ENCODE measurements around the gene REL. TPM values are rescaled to one million over a fixed set of nuclear protein-coding genes. Genes with fewer than 3 reads are reported as not detected.
A peak's percentile ranks its signal among the peaks of the same experiment; 100 is the strongest.

REL gene
- total and polyA plus RNA-seq, 2 of the 4 experiments (the other 2 are of a cell fraction), result 1.3 to 4.3 TPM

DNA sequence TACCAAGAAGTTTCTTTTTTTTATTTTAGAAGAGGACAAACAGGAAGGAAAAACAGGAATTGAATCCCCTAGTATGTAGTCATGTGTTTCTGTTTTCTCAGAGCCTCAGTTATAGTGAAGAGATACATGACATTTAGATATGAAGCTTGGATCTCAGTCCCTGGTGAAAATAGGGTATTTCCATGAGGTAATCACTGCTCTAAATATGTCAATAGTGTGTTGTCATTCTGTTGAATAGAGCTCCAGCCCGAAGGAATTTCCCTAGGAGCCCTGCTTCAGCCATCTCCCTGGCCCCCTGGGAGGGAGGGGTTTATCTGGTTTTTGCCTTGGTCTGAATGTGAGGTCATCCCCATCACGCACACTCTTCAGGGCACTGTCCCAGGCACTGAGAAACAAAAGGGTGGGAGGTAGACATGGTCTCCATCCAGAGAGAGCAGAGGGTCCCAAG, 47.1 kb upstream of the REL start:
- WGBS, 2 experiments (ENCODE audit: extremely low coverage in 2 of 2, insufficient read length in 1 of 2), result no CpG with 5 or more reads among the region's 2 CpGs
- intact Hi-C loops (cut with micrococcal nuclease), result no loop called here
- peak overlapping the region; percentile 31 for H2AK9ac ChIP-seq (replicated peaks; ENCODE audit: low read depth, low read length, poor library complexity)

More for the DNA sequence above, 47.1 kb upstream of the REL start:
- Histone ChIP-seq H3K4ac (ENCODE audit: low read depth, low read length) (no peak overlapping the region), H2BK15ac (ENCODE audit: low read depth, low read length) (no peak overlapping the region), H3K27me3 (ENCODE audit: control insufficient read depth, insufficient read depth, low read length) (peaks cover 30% of the 10 kb centered on the region), H3K27ac (ENCODE audit: insufficient read depth, low read length) (no peak overlapping the region), H3K9me1 (ENCODE audit: insufficient read depth, low read length) (no peaks in the 10 kb centered on the region), H3K23ac (ENCODE audit: low read depth, low read length) (no peak overlapping the region), H3K36me3 (ENCODE audit: control insufficient read depth, insufficient read depth, low read length) (no peaks in the 10 kb centered on the region), H2AFZ (replicated peaks; ENCODE audit: low read length, poor library complexity) (no peak overlapping the region), H4K5ac (ENCODE audit: low read depth, low read length) (no peak overlapping the region), H3K9ac (ENCODE audit: low read depth, low read length) (no peak overlapping the region), H3K56ac (ENCODE audit: extremely low read depth, insufficient read depth, low read length) (no peak overlapping the region), H3K4me2 (ENCODE audit: low read depth, low read length) (no peak overlapping the region), H2BK120ac (ENCODE audit: low read depth, low read length) (no peak overlapping the region), H3K14ac (replicated peaks; ENCODE audit: low read depth, low read length) (no peak overlapping the region), H2AK5ac (ENCODE audit: low read depth, low read length) (no peak overlapping the region), H3K18ac (ENCODE audit: low read depth, low read length) (no peak overlapping the region), H2BK20ac (ENCODE audit: low read depth, low read length) (no peak overlapping the region), H3K4me1 (ENCODE audit: control insufficient read depth, insufficient read depth, low read length) (no peaks in the 10 kb centered on the region), H4K20me1 (ENCODE audit: insufficient read depth, low read length) (no peaks in the 10 kb centered on the region), H4K91ac (ENCODE audit: insufficient read depth, low read depth, low read length) (no peak overlapping the region), H3K9me3 (ENCODE audit: control insufficient read depth, insufficient read depth, low read length) (no peaks in the 10 kb centered on the region), H2BK5ac (ENCODE audit: low read depth, low read length, poor library complexity, severe bottlenecking) (no peak overlapping the region), H4K8ac (ENCODE audit: low read depth in 2 of 2, low read length in 2 of 2) (no peak overlapping the region), H3K79me1 (ENCODE audit: low read depth in 1 of 2, low read length in 2 of 2) (no peaks in the 10 kb centered on the region), H3K4me3 (ENCODE audit: insufficient read depth, low read depth, low read length) (no peak overlapping the region)
- ChIA-PET POLR2A (ENCODE audit: unreplicated experiment) (no interaction called here), CTCF (no interaction called here)
- BruUV-seq (replicated peaks), result no TSS peak
- ATAC-seq (ENCODE audit: low read depth) (no peak), DNase-seq (no peak)
- dilution Hi-C loops (cut with HindIII; ENCODE audit: low sequenced_read_pairs, unreplicated experiment) (no loop called here), in situ Hi-C loops (cut with MboI; ENCODE audit: low sequenced_read_pairs) (no loop called here)
- no peak for TF ChIP-seq MAFK (IDR thresholded peaks at IDR 0.05; ENCODE audit: low read depth, low read length)
- no peak for TF ChIP-seq NFE2L2 (IDR thresholded peaks at IDR 0.05; ENCODE audit: low read depth, low read length)
- no peak for TF ChIP-seq POLR2A (IDR thresholded peaks at IDR 0.05; ENCODE audit: low read depth, low read length)
- TF ChIP-seq CEBPB (IDR thresholded peaks at IDR 0.05; ENCODE audit: low read depth, low read length), result no peak
- no peak for TF ChIP-seq SMC3 (IDR thresholded peaks at IDR 0.05; ENCODE audit: low read depth, low read length)
- TF ChIP-seq FOS (IDR thresholded peaks at IDR 0.05; ENCODE audit: low read depth, low read length), result no peak
- TF ChIP-seq, protein P1, sequence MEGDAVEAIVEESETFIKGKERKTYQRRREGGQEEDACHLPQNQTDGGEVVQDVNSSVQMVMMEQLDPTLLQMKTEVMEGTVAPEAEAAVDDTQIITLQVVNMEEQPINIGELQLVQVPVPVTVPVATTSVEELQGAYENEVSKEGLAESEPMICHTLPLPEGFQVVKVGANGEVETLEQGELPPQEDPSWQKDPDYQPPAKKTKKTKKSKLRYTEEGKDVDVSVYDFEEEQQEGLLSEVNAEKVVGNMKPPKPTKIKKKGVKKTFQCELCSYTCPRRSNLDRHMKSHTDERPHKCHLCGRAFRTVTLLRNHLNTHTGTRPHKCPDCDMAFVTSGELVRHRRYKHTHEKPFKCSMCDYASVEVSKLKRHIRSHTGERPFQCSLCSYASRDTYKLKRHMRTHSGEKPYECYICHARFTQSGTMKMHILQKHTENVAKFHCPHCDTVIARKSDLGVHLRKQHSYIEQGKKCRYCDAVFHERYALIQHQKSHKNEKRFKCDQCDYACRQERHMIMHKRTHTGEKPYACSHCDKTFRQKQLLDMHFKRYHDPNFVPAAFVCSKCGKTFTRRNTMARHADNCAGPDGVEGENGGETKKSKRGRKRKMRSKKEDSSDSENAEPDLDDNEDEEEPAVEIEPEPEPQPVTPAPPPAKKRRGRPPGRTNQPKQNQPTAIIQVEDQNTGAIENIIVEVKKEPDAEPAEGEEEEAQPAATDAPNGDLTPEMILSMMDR (conservative IDR thresholded peaks at IDR 0.05; ENCODE audit: low read depth, low read length), result no peak
- TF ChIP-seq BHLHE40 (IDR thresholded peaks at IDR 0.05; ENCODE audit: low read depth, low read length), result no peak

Data from IMR-90 (cell line).